Measurements from ENCODE around the gene APLP1. TPM values are rescaled to one million over a fixed set of nuclear protein-coding genes. Genes with fewer than 3 reads are reported as not detected.

Gene APLP1
- polyA plus RNA-seq, 1 donor from 2014 or later = 407 TPM

- H3K4me2 ChIP-seq (ENCODE audit: low read length) = no peak overlapping the region
- H4K20me1 ChIP-seq (ENCODE audit: insufficient read depth) = no peaks in the 10 kb centered on the region
- no peak overlapping the region for H3K4me3 ChIP-seq (ENCODE audit: low read length)
- no peaks in the 10 kb centered on the region for H3K79me2 ChIP-seq (replicated peaks; ENCODE audit: insufficient read depth, low read length)
- TF ChIP-seq REST (IDR thresholded peaks at IDR 0.05; ENCODE audit: borderline replicate concordance) = no peak
- no peak overlapping the region for H2AFZ ChIP-seq (ENCODE audit: low read depth, low read length)
- H3K9me2 ChIP-seq (ENCODE audit: insufficient read depth, low read length) = no peaks in the 10 kb centered on the region
- H3K27me3 ChIP-seq (ENCODE audit: insufficient read depth, low read depth, low read length) = peaks cover 14% of the 10 kb centered on the region
- no peaks in the 10 kb centered on the region for H3K36me3 ChIP-seq (ENCODE audit: insufficient read depth, low read length)
- no peak overlapping the region for H3K27ac ChIP-seq (ENCODE audit: low read length)
- no peaks in the 10 kb centered on the region for H3K9me3 ChIP-seq (ENCODE audit: low read length)
- H3K9ac ChIP-seq (ENCODE audit: low read length) = no peak overlapping the region
- no peaks in the 10 kb centered on the region for H3F3A ChIP-seq (ENCODE audit: insufficient read depth, low read length, poor library complexity, severe bottlenecking)
These were observed 5.8 kb upstream of the APLP1 start for GRCh38 chr19:35862528-35862927.

- Histone ChIP-seq H3K27me3 (ENCODE audit: insufficient read depth, low read depth, low read length) (peaks cover 14% of the 10 kb centered on the region), H3K9ac (ENCODE audit: low read length) (no peak overlapping the region), H3K27ac (ENCODE audit: low read length) (no peak overlapping the region), H3K4me3 (ENCODE audit: low read length) (no peak overlapping the region), H3K9me2 (ENCODE audit: insufficient read depth, low read length) (no peaks in the 10 kb centered on the region), H3K9me3 (ENCODE audit: low read length) (no peaks in the 10 kb centered on the region), H4K20me1 (ENCODE audit: insufficient read depth) (no peaks in the 10 kb centered on the region), H3F3A (ENCODE audit: insufficient read depth, low read length, poor library complexity, severe bottlenecking) (no peaks in the 10 kb centered on the region), H2AFZ (ENCODE audit: low read depth, low read length) (no peak overlapping the region), H3K79me2 (replicated peaks; ENCODE audit: insufficient read depth, low read length) (no peaks in the 10 kb centered on the region), H3K36me3 (ENCODE audit: insufficient read depth, low read length) (no peaks in the 10 kb centered on the region), H3K4me2 (ENCODE audit: low read length) (no peak overlapping the region)
- TF ChIP-seq EP300 (conservative IDR thresholded peaks at IDR 0.05; ENCODE audit: poor library complexity, severe bottlenecking) (no peak), EZH2 (IDR thresholded peaks at IDR 0.05; ENCODE audit: borderline replicate concordance, insufficient read depth, low read length, poor library complexity, severe bottlenecking) (no peak), TAF1 (IDR thresholded peaks at IDR 0.05; ENCODE audit: low read depth) (no peak), SMC3 (conservative IDR thresholded peaks at IDR 0.05; ENCODE audit: poor library complexity) (no peak), REST (IDR thresholded peaks at IDR 0.05; ENCODE audit: borderline replicate concordance) (no peak), CTCF (IDR thresholded peaks at IDR 0.05; ENCODE audit: poor library complexity, severe bottlenecking) (no peak), RAD21 (conservative IDR thresholded peaks at IDR 0.05) (no peak), POLR2AphosphoS5 (IDR thresholded peaks at IDR 0.05) (no peak), MXI1 (conservative IDR thresholded peaks at IDR 0.05; ENCODE audit: poor library complexity, severe bottlenecking) (no peak)
These were observed 5.4 kb upstream of the APLP1 start for GRCh38 chr19:35863018-35863417.
